Left ventricle myocardium inferior (tissue), 1 donor: ENCODE data around the gene TOP2B. TPM values are rescaled to one million over a fixed set of nuclear protein-coding genes. Genes with fewer than 3 reads are reported as not detected.

ENCODE experiments used
- DNase-seq: peaks from one replicate; pipeline ENCODE4 v3.0.0-alpha.2; 2020
- H3K27ac ChIP-seq: fragments of 200-600 bp; replicated peaks from 2 replicates; pipeline ENCODE4 v1.8.0; 2021
- H3K27me3 ChIP-seq: fragments of 200-600 bp; 2 replicates; pipeline ENCODE4 v1.8.0; 2021; ENCODE audit warnings: low read depth
- H3K36me3 ChIP-seq: fragments of 200-600 bp; 2 replicates; pipeline ENCODE4 v1.8.0; 2021
- H3K4me1 ChIP-seq: fragments of 200-600 bp; 2 replicates; pipeline ENCODE4 v1.8.0; 2021
- H3K4me3 ChIP-seq: fragments of 200-600 bp; 2 replicates; pipeline ENCODE4 v1.8.0; 2021; ENCODE audit warnings: mild to moderate bottlenecking, moderate library complexity
- H3K9me3 ChIP-seq: fragments of 200-600 bp; replicated peaks from 2 replicates; pipeline ENCODE4 v1.8.0; 2021
- intact Hi-C: fragments of 100-400 bp; cut with micrococcal nuclease; formaldehyde crosslinking; loops from one replicate; pipeline ENCODE4 v1.11.0; 2022
- total RNA-seq: library from RNA; stranded (reverse); fragmentation: NEBNext Ultra II Directional; extraction: Animal tissue kit (Norgen Biotek cat#: 25700); gene quantifications from one replicate; pipeline ENCODE4 v1.2.1, GENCODE V29; 2021
- TF ChIP-seq, protein P1 (sequence below): fragments of 200-600 bp; IDR thresholded peaks from 2 replicates; pipeline ENCODE4 v1.8.0; 2021; ENCODE audit warnings: antibody characterized with exemption, mild to moderate bottlenecking, borderline replicate concordance
- donor health status: DM: no; HTN: yes; CAD: no; lungs with severe emphysema.

Gene TOP2B
- total RNA-seq, 1 donor from 2014 or later: 101 TPM

DNA sequence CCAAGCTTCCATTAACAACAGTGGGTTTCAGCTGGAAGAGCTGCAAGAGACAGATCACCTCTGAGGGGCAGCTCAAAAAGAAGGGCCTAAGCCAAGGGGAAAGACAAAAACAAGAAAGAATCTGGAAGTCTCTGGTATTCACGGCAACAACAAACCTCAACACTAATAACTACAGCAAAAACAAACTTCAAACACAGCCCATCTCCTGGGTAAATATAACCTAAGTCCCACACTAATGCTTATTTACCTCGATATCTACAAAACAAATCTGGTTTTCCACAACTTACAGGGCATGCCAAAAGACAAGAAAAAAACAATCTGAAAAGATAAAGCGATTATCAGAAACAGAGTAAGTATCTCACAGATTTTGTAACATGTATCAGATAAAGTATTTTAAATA lies 29.7 kb downstream of the TOP2B start:
- Histone ChIP-seq H3K27me3 (no peaks in the 10 kb centered on the region), H3K9me3 (no peaks in the 10 kb centered on the region), H3K4me1 (no peaks in the 10 kb centered on the region), H3K36me3 (peaks cover 73% of the 10 kb centered on the region), H3K4me3 (no peak overlapping the region), H3K27ac (no peak overlapping the region)
- DNase-seq: no peak
- TF ChIP-seq, protein P1, sequence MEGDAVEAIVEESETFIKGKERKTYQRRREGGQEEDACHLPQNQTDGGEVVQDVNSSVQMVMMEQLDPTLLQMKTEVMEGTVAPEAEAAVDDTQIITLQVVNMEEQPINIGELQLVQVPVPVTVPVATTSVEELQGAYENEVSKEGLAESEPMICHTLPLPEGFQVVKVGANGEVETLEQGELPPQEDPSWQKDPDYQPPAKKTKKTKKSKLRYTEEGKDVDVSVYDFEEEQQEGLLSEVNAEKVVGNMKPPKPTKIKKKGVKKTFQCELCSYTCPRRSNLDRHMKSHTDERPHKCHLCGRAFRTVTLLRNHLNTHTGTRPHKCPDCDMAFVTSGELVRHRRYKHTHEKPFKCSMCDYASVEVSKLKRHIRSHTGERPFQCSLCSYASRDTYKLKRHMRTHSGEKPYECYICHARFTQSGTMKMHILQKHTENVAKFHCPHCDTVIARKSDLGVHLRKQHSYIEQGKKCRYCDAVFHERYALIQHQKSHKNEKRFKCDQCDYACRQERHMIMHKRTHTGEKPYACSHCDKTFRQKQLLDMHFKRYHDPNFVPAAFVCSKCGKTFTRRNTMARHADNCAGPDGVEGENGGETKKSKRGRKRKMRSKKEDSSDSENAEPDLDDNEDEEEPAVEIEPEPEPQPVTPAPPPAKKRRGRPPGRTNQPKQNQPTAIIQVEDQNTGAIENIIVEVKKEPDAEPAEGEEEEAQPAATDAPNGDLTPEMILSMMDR: no peak
- intact Hi-C loops: no loop called here

DNA sequence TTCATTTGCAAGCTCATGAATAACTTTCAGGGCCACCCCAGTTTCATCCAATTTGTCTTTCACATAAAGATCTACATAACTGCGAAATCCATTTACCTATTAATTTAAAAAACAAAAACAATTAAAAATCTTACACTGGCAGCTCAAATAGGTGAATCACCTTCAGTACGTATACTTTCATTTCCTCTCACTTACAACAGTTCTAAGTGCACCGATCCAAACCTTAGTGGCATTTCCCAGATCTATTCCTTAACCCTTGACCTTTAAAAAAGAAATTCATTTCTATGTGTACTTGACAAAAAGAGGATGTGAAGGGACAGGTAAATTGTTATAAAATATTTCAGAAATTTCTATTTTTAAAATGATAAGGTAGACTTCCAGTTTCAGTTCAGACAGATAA lies 30.8 kb downstream of the TOP2B start:
- intact Hi-C loops: no loop called here
- Histone ChIP-seq H3K36me3 (peaks cover 84% of the 10 kb centered on the region), H3K4me3 (no peak overlapping the region), H3K27ac (no peak overlapping the region), H3K4me1 (no peaks in the 10 kb centered on the region), H3K27me3 (no peaks in the 10 kb centered on the region), H3K9me3 (no peaks in the 10 kb centered on the region)
- TF ChIP-seq, protein P1: no peak
- DNase-seq: no peak

DNA sequence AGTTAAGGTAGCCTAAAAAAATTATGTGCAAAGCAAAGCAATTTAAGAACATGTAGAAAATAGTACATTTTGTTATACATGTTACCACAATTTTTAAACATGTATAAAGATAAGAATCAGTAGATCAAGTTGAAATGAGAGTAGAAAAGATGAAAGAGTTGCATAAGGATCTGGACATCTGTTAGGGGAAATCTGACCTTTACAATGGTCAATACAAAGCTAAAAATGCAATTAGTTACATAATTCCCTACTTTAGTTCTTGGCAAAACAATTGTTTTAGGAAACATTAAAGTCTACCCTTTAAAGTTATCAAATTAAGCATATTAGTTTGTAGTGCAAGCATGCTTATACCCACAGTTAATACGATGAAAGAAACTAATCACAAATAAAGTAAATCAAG lies 32.7 kb downstream of the TOP2B start:
- peaks cover 98% of the 10 kb centered on the region for H3K36me3 ChIP-seq
- H3K4me1 ChIP-seq: no peaks in the 10 kb centered on the region
- no peak for DNase-seq
- intact Hi-C loops: no loop called here
- no peaks in the 10 kb centered on the region for H3K9me3 ChIP-seq
- no peak overlapping the region for H3K4me3 ChIP-seq
- H3K27me3 ChIP-seq: no peaks in the 10 kb centered on the region
- no peak overlapping the region for H3K27ac ChIP-seq
- TF ChIP-seq, protein P1: no peak

DNA sequence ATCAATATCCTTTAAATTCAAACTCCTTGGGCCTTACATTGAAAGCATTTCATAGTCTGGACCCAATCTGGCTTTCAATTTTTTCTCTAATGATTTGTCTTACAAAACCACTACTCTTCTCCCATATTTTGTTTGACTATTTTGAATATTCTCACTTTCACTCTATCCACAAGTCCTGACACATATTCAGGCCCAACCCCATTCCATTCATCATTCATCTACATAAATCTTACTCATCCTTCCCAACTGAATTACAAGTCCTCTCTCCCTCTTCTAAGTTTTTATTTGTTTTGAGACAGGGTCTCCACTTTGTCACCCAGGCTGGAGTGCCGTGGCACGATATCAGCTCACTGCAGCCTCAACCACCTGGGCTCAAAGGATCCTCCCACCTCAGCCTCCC lies 43.6 kb downstream of the TOP2B start:
- no peaks in the 10 kb centered on the region for H3K4me1 ChIP-seq
- TF ChIP-seq, protein P1: no peak
- peaks cover 82% of the 10 kb centered on the region for H3K36me3 ChIP-seq
- no peak for DNase-seq
- no peaks in the 10 kb centered on the region for H3K27me3 ChIP-seq
- H3K9me3 ChIP-seq: no peaks in the 10 kb centered on the region
- H3K4me3 ChIP-seq: no peak overlapping the region
- intact Hi-C loops: no loop called here
- no peak overlapping the region for H3K27ac ChIP-seq

DNA sequence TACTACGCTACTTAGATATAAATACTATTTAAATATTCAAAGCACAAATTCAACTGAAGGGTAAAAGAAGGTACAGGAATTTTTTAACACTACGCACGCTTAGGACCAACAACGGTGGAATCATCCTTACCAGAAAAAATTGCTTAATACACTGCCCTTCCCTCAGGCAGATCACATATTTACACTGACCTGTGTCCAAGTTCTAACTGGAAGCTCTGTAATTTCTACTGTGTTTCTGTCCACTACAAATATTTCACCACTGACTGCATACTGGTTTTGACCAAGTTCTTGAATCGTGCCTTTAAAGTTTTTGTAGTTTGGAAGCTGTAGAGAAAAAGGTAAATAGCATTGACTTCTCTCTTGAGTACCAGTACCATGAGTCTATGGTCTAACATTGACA lies 44.2 kb downstream of the TOP2B start:
- no peak for DNase-seq
- intact Hi-C loops: no loop called here
- H3K9me3 ChIP-seq: no peaks in the 10 kb centered on the region
- H3K27ac ChIP-seq: no peak overlapping the region
- H3K27me3 ChIP-seq: no peaks in the 10 kb centered on the region
- H3K4me1 ChIP-seq: no peaks in the 10 kb centered on the region
- TF ChIP-seq, protein P1: no peak
- H3K4me3 ChIP-seq: no peak overlapping the region
- peaks cover 79% of the 10 kb centered on the region for H3K36me3 ChIP-seq

DNA sequence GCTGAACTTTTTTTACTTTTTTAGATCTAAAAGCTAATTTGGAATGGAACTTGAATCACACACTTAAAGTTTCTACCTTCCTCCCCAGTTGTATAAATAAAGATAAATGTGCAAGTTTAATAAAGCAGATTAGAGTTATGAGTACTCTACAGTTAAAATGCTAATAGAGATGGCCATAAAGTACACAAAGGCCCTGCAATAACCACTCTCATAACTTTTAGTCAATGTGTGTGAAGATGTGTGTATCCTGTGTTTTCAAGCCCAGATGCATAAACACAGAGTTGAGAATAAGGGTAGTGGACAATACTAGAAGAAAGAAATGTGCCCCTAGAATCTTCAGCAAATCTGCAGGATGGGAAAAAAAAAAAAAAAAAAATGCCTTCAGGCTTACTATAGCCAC lies 45.3 kb downstream of the TOP2B start:
- TF ChIP-seq, protein P1: no peak
- Histone ChIP-seq H3K27me3 (no peaks in the 10 kb centered on the region), H3K4me3 (no peak overlapping the region), H3K9me3 (no peaks in the 10 kb centered on the region), H3K4me1 (no peaks in the 10 kb centered on the region), H3K27ac (no peak overlapping the region), H3K36me3 (peaks cover 79% of the 10 kb centered on the region)
- DNase-seq: no peak
- intact Hi-C loops: no loop called here
